Right hindlimb (tissue), 1 donor: ENCODE results near the gene SPON1.
A peak's percentile ranks its signal among the peaks of the same experiment; 100 is the strongest.

Experiments used
- DNase-seq: peaks from one replicate; pipeline ENCODE4 v3.0.0-alpha.2; 2018

Gene SPON1

GRCh38 chr11:14299921-14300320 is 337.4 kb downstream of the SPON1 start:
- DNase-seq: no peak

- peak; percentile 55 for DNase-seq
Observed at GRCh38 chr11:14300661-14301304, 338.3 kb downstream of the SPON1 start.

- peak; percentile 45 for DNase-seq
Observed at GRCh38 chr11:14304601-14305000, 342.1 kb downstream of the SPON1 start.

- DNase-seq: no peak
Observed at GRCh38 chr11:14305649-14306048, 343.1 kb downstream of the SPON1 start.

- no peak for DNase-seq
Observed at GRCh38 chr11:14306481-14306880, 344.0 kb downstream of the SPON1 start.

- no peak for DNase-seq
Observed at GRCh38 chr11:14308114-14308896, 345.8 kb downstream of the SPON1 start.

GRCh38 chr11:14308897-14309387 is 346.4 kb downstream of the SPON1 start:
- no peak for DNase-seq

- no peak for DNase-seq
Observed at GRCh38 chr11:14309425-14310192, 347.1 kb downstream of the SPON1 start.

- no peak for DNase-seq
Observed at GRCh38 chr11:14310679-14311078, 348.2 kb downstream of the SPON1 start.

- DNase-seq: no peak
Observed at GRCh38 chr11:14312736-14313438, 350.4 kb downstream of the SPON1 start.

GRCh38 chr11:14314127-14314526 is 351.6 kb downstream of the SPON1 start:
- DNase-seq: no peak

- no peak for DNase-seq
Observed at GRCh38 chr11:14315130-14315529, 352.6 kb downstream of the SPON1 start.
